HG02759 (cell line): ENCODE results near the gene HERPUD1.
"Not testable (repeated sequence)": the region's sequence is repeated elsewhere in the genome, so short reads cannot be mapped to it uniquely, and the experiment has no call there.

Experiments
- ATAC-seq: cut with Tn5 transposase; IDR thresholded peaks from one replicate; pipeline ENCODE4 v1.9.1; 2021; ENCODE audit warnings: mild to moderate bottlenecking, moderate library complexity; ENCODE audit not compliant: unreplicated experiment

The HERPUD1 gene

DNA sequence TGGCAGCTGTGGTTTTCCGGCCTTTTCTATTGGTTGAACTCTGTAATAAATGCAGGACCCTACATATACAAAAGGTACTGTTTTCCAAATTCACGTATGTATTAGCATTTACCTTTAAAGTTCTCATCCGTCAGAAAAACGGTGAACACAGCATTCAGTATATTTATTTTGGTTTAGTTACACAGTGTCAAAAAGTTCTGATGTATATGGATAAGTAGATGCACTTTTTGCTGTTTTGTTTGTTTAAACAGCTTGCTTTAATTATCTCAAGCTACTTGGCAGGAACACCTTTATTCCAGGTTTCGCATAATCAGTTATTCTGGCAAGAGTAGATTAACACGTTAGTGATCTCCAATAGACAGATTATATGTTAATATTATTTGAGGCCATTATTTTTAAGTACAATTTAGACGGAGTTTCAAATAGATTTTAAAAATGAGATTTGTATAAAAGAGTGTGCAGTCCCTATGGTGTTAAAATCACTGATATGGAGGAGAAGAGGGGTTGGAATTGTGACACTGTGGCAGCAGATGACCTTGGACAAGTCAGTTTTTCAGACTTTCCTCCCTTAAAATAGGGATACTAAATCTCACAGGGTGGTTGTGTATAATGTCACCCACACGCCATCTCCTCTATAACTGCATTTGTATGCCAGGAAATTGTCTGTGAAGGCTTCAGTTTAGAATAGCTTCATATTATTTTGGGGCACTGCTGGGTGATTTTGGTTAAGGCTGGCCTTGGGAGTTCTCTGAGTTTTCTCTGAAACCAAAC is 2.1 kb downstream of the HERPUD1 start:
- ATAC-seq: no peak

DNA sequence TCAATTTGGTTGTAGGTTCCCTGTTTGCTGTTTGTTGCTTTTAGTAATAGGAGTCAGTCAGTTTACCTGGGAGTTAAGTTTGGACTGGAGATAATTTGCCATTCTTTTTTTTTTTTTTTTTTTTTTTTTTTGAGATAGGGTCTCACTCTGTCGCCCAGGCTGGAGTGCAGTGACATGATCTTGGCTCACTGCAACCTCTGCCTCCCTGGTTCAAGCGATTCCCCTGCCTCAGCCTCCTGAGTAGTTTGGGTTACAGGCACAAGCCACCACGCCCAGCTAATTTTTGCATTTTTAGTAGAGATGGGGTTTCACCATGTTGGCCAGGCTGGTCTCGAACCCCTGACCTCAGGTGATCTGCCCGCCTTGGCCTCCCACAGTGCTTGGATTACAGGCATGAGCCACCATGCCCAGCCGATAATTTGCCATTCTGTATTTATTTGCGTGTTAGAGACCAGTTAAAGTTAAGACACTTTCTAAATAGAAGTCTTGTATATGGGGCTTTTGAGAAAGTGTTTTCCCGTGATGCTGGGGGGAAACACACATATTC is 2.7 kb downstream of the HERPUD1 start:
- not testable (repeated sequence) for ATAC-seq

DNA sequence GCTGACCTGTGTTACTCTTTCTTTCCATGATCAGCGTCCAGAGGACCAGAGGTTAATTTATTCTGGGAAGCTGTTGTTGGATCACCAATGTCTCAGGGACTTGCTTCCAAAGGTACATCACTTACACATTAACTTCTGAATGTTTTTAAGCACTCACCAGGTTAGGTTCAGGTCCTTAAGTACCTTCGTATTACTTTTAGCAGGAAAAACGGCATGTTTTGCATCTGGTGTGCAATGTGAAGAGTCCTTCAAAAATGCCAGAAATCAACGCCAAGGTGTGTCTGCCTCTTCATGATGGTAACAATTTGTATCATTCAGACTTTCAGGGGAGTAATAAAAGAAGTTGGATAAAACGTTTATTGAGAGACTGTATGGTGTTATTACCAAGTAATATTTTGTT is 3.3 kb downstream of the HERPUD1 start:
- ATAC-seq: no peak

DNA sequence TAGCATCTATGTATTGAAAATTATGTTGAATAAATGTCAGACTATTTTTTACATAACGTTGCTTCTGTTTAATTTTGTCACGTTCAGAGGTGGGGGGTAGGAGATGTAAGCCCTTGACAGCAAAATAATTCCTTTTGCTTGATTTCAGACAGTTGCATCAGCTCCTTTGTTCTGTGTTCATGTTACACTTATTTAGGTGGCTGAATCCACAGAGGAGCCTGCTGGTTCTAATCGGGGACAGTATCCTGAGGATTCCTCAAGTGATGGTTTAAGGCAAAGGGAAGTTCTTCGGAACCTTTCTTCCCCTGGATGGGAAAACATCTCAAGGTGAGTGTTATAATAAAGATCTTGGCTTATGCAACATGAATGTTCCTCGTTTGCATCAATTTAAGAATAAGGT is 4.5 kb downstream of the HERPUD1 start:
- no peak for ATAC-seq

DNA sequence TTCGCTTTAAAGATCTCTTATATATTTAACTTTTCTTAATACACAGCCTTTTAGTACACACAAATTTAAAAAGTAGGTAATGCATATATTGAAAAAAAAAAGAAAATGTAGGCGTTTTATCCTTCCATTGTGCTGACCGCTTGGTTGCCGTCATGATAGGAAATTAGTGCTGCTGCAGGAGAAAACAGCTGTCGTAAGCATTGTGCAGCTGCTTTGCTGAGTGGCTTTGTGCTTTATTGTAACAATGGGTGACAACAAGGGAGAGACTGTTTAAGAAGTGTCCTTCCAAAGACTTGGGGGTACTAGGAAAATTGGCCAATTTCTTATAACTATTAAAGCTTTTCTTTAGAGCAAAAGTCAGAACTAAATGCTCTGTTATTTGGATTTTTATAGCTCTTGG is 5.0 kb downstream of the HERPUD1 start:
- ATAC-seq: no peak

- ATAC-seq: no peak
Measured at GRCh38 chr16:56938664-56939513, 6.9 kb downstream of the HERPUD1 start.

DNA sequence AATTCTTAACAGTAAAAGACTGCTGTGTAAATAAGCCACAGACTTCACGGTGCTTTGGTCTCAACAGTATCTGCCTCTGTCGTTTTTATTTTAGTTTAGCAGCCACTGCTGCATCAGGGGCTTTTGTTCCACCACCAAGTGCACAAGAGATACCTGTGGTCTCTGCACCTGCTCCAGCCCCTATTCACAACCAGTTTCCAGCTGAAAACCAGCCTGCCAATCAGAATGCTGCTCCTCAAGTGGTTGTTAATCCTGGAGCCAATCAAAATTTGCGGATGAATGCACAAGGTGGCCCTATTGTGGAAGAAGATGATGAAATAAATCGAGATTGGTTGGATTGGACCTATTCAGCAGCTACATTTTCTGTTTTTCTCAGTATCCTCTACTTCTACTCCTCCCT is 7.9 kb downstream of the HERPUD1 start:
- ATAC-seq: no peak

DNA sequence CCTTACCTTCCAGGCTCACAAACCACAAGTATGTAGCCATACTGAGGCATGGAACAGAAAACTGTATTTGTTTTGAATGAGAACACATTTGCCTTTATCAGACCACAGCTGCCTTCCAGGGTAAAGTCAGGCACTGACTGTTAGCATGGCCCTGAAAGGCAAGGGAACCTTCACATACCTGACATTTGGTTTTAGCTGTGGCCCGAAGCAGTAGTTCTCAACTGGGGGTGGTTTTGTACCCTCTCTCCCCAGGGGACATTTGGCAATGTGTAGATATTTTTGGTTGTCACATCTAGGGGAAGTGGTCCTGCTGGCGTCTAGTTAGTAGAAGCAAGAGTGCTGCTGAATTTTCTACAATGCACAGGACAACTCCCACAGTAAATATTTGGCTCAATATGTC is 9.2 kb downstream of the HERPUD1 start:
- no peak for ATAC-seq

DNA sequence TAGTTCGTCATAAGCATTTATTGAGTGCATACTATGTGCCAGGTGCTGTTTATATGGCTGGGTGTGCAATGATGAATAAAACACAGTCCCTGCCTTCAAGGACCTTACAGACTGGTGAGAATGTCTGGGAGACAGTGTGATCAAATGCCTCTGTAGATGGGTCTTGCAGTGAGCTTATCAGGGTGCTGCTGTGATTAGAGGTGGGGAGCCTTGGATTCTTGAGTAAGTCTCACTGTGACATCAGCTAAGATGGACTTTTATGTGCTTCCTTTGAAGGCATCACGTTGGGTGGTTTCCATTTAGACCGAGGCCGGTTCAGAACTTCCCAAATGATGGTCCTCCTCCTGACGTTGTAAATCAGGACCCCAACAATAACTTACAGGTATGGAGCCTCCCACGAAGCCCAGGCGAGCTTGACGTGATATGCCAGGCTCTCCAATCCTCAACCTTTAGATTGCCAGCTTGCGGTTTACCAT is 10.0 kb downstream of the HERPUD1 start:
- no peak for ATAC-seq

- ATAC-seq: no peak
Measured at GRCh38 chr16:56943761-56944375, 11.9 kb downstream of the HERPUD1 start.

GRCh38 chr16:56944954-56945839 is 13.3 kb downstream of the HERPUD1 start:
- ATAC-seq: peak; percentile 49

GRCh38 chr16:56945847-56946527 is 14.0 kb downstream of the HERPUD1 start:
- no peak for ATAC-seq

GRCh38 chr16:56946767-56947603 is 15.0 kb downstream of the HERPUD1 start:
- no peak for ATAC-seq

DNA sequence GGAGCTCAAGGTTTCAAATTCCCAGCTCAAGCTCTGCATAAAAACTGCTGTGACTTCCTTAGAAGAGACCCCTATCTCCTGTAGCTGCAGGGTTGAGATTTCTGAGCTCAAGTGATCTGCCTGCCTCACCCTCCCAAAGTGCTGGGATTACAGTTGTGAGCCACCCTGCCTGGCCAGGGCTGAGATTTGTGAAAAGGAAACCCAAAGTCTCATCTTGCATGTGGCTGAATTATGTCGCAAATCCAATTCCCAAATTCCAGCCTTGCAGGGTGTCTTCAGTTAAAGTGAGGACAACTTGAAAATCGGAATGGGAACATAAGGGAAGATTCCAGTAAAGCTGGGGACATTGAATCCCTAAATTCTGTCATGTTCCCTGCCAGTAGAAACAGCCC is 15.7 kb downstream of the HERPUD1 start:
- ATAC-seq: no peak

DNA sequence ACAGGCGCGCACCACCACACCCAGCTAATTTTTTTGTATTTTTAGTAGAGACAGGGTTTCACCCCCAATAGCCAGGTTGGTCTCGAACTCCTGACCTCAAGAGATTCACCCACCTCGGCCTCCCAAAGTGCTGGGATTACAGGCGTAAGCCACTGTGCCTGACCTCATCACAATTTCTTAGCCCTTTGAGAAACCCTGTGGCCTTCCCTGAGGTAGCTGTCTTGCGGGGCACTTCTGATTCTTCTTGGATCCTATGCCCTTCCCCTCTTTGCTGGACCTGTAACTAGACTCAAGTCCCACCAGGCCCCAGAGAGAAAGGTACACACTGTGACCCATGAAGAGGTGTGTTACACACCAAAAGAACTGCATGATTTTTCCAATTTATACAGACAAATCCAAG is 16.3 kb downstream of the HERPUD1 start:
- no peak for ATAC-seq

- ATAC-seq: no peak
Measured at GRCh38 chr16:56950051-56950450, 18.1 kb downstream of the HERPUD1 start.

GRCh38 chr16:56950455-56950854 is 18.5 kb downstream of the HERPUD1 start:
- no peak for ATAC-seq

DNA sequence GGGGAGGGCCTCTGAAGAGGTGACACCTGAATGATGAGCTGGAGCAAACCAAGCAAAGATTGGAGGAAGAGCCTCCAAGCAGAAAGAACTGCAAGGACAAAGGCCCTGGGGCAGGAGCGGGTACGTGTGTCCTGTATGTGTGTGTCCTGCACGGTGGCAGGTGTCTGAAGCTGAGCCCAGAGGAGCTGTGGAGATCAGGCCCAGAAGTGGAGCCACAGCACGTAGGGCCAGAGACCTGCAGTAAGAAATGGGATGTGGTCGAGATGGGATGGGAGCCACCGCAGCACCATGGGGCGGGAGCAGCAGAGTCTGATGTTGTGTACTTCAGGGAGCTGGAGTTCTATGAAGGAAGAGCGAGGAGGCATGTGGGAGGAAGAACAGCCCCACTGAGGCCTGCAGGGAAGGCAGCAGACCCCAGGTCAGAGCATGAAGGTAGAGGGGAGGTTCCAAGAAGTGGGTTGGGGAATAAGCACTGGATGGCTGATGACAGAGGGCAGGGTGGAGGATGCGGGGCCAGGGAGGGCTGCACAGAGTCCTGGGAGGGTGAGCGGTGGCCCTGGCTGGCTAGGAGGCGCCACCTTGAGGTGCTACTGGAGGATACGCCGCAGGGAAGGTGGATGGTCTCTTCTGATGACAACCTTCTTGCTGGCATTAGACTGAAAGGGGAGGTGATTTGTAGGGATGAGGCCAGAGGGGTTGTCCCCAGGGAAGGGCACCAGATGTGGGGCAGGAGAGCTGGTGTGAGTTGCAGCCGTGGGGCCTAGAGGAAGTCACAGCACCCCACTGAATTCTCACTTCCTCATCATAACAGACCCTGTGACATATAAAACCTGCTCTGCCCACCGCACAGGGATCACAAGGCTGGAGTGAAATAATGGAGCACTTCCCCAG is 19.2 kb downstream of the HERPUD1 start:
- peak; percentile 71 for ATAC-seq
